ENCODE measurements around the gene PDX1.

The PDX1 gene

DNA sequence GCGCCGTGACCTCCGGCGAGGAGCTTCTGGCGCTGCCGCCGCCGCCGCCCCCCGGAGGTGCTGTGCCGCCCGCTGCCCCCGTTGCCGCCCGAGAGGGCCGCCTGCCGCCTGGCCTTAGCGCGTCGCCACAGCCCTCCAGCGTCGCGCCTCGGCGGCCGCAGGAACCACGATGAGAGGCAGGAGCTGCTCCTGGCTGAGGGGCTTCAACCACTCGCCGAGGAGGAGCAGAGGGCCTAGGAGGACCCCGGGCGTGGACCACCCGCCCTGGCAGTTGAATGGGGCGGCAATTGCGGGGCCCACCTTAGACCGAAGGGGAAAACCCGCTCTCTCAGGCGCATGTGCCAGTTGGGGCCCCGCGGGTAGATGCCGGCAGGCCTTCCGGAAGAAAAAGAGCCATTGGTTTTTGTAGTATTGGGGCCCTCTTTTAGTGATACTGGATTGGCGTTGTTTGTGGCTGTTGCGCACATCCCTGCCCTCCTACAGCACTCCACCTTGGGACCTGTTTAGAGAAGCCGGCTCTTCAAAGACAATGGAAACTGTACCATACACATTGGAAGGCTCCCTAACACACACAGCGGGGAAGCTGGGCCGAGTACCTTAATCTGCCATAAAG, 4.8 kb downstream of the PDX1 start:
- Histone ChIP-seq H4K8ac (ENCODE audit: low read depth, low read length) (no peak overlapping the region), H2BK120ac (ENCODE audit: insufficient read depth, low read length, poor library complexity) (no peak overlapping the region), H3K79me1 (ENCODE audit: low read length) (no peaks in the 10 kb centered on the region), H3K4me2 (ENCODE audit: low read length) (no peak overlapping the region), H2AFZ (ENCODE audit: insufficient read depth, low read length, poor library complexity) (no peak overlapping the region), H3K4me3 (ENCODE audit: low read depth, low read length) (no peak overlapping the region), H3K14ac (ENCODE audit: low read length) (no peak overlapping the region), H3K36me3 (ENCODE audit: control insufficient read depth in 1 of 2, insufficient read depth in 2 of 2, low read length in 2 of 2) (no peaks in the 10 kb centered on the region), H3K9ac (ENCODE audit: low read length) (no peak overlapping the region), H3K27ac (ENCODE audit: low read depth, low read length) (no peak overlapping the region), H3K18ac (ENCODE audit: low read length) (no peak overlapping the region), H2BK12ac (ENCODE audit: low read length) (no peak overlapping the region), H3K23ac (ENCODE audit: low read length) (no peak overlapping the region), H3K4me1 (ENCODE audit: control insufficient read depth in 1 of 2, insufficient read depth in 2 of 2, low read length in 2 of 2) (peaks cover 8 to 14% of the 10 kb centered on the region in 2 experiments), H3K79me2 (ENCODE audit: control insufficient read depth, insufficient read depth, low read length, poor library complexity) (no peaks in the 10 kb centered on the region), H4K91ac (ENCODE audit: low read depth, low read length) (no peak overlapping the region), H2BK5ac (ENCODE audit: low read depth, low read length, poor library complexity) (no peak overlapping the region), H4K12ac (ENCODE audit: low read depth, low read length) (no peak overlapping the region), H3K9me3 (ENCODE audit: insufficient read depth, low read depth, low read length) (peaks cover 16% of the 10 kb centered on the region), H3K4ac (ENCODE audit: low read depth, low read length) (no peak overlapping the region), H3K27me3 (ENCODE audit: insufficient read depth, low read length) (peaks cover 98% of the 10 kb centered on the region), H2AK5ac (ENCODE audit: low read length) (no peak overlapping the region)
- no peak for DNase-seq
- WGBS (ENCODE audit: extremely low coverage, insufficient coverage, insufficient read length) = no CpG with 5 or more reads among the region's 46 CpGs

DNA sequence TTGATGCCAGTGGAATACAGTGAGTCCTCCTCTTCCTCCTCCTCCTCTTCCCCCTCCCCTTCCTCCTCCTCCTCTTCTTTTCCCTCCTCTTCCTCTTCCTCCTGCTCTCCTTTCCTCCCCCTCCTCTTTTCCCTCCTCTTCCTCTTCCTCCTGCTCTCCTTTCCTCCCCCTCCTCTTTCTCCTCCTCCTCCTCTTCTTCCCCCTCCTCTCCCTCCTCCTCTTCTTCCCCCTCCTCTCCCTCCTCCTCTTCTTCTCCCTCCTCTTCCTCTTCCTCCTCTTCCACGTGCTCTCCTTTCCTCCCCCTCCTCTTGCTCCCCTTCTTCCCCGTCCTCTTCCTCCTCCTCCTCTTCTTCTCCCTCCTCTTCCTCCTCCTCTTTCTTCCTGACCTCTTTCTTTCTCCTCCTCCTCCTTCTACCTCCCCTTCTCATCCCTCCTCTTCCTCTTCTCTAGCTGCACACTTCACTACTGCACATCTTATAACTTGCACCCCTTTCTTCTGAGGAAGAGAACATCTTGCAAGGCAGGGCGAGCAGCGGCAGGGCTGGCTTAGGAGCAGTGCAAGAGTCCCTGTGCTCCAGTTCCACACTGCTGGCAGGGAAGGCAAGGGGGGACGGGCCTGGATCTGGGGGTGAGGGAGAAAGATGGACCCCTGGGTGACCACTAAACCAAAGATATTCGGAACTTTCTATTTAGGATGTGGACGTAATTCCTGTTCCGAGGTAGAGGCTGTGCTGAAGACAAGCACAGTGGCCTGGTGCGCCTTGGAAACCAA, 5.6 kb downstream of the PDX1 start:
- Histone ChIP-seq H3K14ac (ENCODE audit: low read length) (no peak overlapping the region), H2AK5ac (ENCODE audit: low read length) (no peak overlapping the region), H3K27ac (ENCODE audit: low read depth, low read length) (no peak overlapping the region), H2BK5ac (ENCODE audit: low read depth, low read length, poor library complexity) (no peak overlapping the region), H3K4me2 (ENCODE audit: low read length) (no peak overlapping the region), H3K9ac (ENCODE audit: low read length) (no peak overlapping the region), H2BK12ac (ENCODE audit: low read length) (no peak overlapping the region), H2BK120ac (ENCODE audit: insufficient read depth, low read length, poor library complexity) (no peak overlapping the region), H4K8ac (ENCODE audit: low read depth, low read length) (no peak overlapping the region), H4K91ac (ENCODE audit: low read depth, low read length) (no peak overlapping the region), H3K4me3 (ENCODE audit: low read depth, low read length) (peak overlapping the region; percentile 10), H3K23ac (ENCODE audit: low read length) (no peak overlapping the region), H3K18ac (ENCODE audit: low read length) (no peak overlapping the region), H3K36me3 (ENCODE audit: control insufficient read depth in 1 of 2, insufficient read depth in 2 of 2, low read length in 2 of 2) (no peaks in the 10 kb centered on the region), H2AFZ (ENCODE audit: insufficient read depth, low read length, poor library complexity) (no peak overlapping the region), H3K79me2 (ENCODE audit: control insufficient read depth, insufficient read depth, low read length, poor library complexity) (no peaks in the 10 kb centered on the region), H3K79me1 (ENCODE audit: low read length) (no peaks in the 10 kb centered on the region), H3K9me3 (ENCODE audit: insufficient read depth, low read depth, low read length) (peaks cover 16% of the 10 kb centered on the region), H3K27me3 (ENCODE audit: insufficient read depth, low read length) (peaks cover 97% of the 10 kb centered on the region), H3K4ac (ENCODE audit: low read depth, low read length) (no peak overlapping the region), H4K12ac (ENCODE audit: low read depth, low read length) (no peak overlapping the region), H3K4me1 (ENCODE audit: control insufficient read depth in 1 of 2, insufficient read depth in 2 of 2, low read length in 2 of 2) (peaks cover 3 to 10% of the 10 kb centered on the region in 2 experiments)
- WGBS (ENCODE audit: extremely low coverage, insufficient coverage, insufficient read length) = no CpG with 5 or more reads among the region's 9 CpGs
- DNase-seq = no peak

DNA sequence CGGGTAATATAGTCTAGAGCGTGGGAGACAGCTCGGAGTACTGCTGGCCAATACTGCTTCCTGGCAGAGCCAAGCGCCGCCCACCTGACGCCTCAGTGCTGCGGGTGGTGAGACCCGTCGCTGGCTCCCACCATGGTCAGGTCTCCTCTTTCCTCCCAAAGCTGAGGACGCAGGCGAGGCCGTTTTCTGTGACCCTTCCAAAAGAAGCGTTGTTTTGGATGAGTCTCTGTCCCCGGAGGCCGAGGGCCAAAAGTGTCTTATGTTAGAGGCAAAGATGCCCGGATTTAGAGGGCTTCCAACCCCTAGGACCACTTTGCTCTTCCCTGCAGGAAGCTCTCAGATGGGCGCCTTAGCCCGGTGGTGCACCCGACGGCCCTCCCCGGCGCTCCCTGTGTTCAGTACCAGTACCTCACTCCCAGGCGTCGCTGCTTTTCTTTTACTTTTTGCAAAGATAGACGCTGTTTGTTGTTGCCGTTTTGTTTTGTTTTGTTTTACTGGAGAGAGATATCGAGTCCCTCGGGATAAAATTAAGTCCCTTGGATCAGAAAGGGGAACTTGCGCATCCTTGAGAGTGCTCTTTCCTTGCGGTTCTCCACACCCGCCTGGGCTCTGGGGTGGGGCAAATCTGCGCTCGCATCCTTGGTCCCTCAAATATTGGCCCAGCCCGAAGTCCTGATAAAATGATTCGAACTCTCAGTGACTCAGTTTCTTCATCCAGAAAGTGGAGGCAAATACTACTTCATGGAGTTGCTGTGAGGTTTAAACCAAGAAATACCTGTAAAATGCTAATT, 7.0 kb downstream of the PDX1 start:
- Histone ChIP-seq H3K27me3 (ENCODE audit: insufficient read depth, low read length) (peaks cover 91% of the 10 kb centered on the region), H2BK12ac (ENCODE audit: low read length) (no peak overlapping the region), H3K79me2 (ENCODE audit: control insufficient read depth, insufficient read depth, low read length, poor library complexity) (no peaks in the 10 kb centered on the region), H2BK5ac (ENCODE audit: low read depth, low read length, poor library complexity) (no peak overlapping the region), H2BK120ac (ENCODE audit: insufficient read depth, low read length, poor library complexity) (no peak overlapping the region), H3K14ac (ENCODE audit: low read length) (no peak overlapping the region), H3K4ac (ENCODE audit: low read depth, low read length) (no peak overlapping the region), H3K9ac (ENCODE audit: low read length) (no peak overlapping the region), H3K79me1 (ENCODE audit: low read length) (no peaks in the 10 kb centered on the region), H3K4me1 (ENCODE audit: control insufficient read depth in 1 of 2, insufficient read depth in 2 of 2, low read length in 2 of 2) (peaks cover 0 to 3% of the 10 kb centered on the region in 2 experiments), H2AFZ (ENCODE audit: insufficient read depth, low read length, poor library complexity) (no peak overlapping the region), H3K23ac (ENCODE audit: low read length) (no peak overlapping the region), H4K12ac (ENCODE audit: low read depth, low read length) (no peak overlapping the region), H3K9me3 (ENCODE audit: insufficient read depth, low read depth, low read length) (peaks cover 16% of the 10 kb centered on the region), H3K27ac (ENCODE audit: low read depth, low read length) (no peak overlapping the region), H3K4me3 (ENCODE audit: low read depth, low read length) (no peak overlapping the region), H3K4me2 (ENCODE audit: low read length) (no peak overlapping the region), H3K36me3 (ENCODE audit: control insufficient read depth in 1 of 2, insufficient read depth in 2 of 2, low read length in 2 of 2) (no peaks in the 10 kb centered on the region), H4K8ac (ENCODE audit: low read depth, low read length) (no peak overlapping the region), H4K91ac (ENCODE audit: low read depth, low read length) (no peak overlapping the region), H3K18ac (ENCODE audit: low read length) (no peak overlapping the region), H2AK5ac (ENCODE audit: low read length) (no peak overlapping the region)
- WGBS (ENCODE audit: extremely low coverage, insufficient coverage, insufficient read length) = no CpG with 5 or more reads among the region's 35 CpGs
- no peak for DNase-seq

- no peak overlapping the region for H3K4ac ChIP-seq (ENCODE audit: low read depth, low read length)
- no CpG with 5 or more reads among the region's 53 CpGs for WGBS (ENCODE audit: extremely low coverage, insufficient coverage, insufficient read length)
- H3K4me1 ChIP-seq (ENCODE audit: control insufficient read depth in 1 of 2, insufficient read depth in 2 of 2, low read length in 2 of 2) = peaks cover 0 to 3% of the 10 kb centered on the region in 2 experiments
Observed at GRCh38 chr13:27927444-27928352, 7.9 kb downstream of the PDX1 start.

More at GRCh38 chr13:27927444-27928352, 7.9 kb downstream of the PDX1 start:
- Histone ChIP-seq H3K9me3 (ENCODE audit: insufficient read depth, low read depth, low read length) (peaks cover 16% of the 10 kb centered on the region), H3K27ac (ENCODE audit: low read depth, low read length) (no peak overlapping the region), H3K79me1 (ENCODE audit: low read length) (no peaks in the 10 kb centered on the region), H3K4me3 (ENCODE audit: low read depth, low read length) (no peak overlapping the region), H2AFZ (ENCODE audit: insufficient read depth, low read length, poor library complexity) (no peak overlapping the region), H2AK5ac (ENCODE audit: low read length) (no peak overlapping the region), H3K79me2 (ENCODE audit: control insufficient read depth, insufficient read depth, low read length, poor library complexity) (no peaks in the 10 kb centered on the region), H2BK12ac (ENCODE audit: low read length) (no peak overlapping the region), H3K14ac (ENCODE audit: low read length) (no peak overlapping the region), H3K36me3 (ENCODE audit: control insufficient read depth in 1 of 2, insufficient read depth in 2 of 2, low read length in 2 of 2) (no peaks in the 10 kb centered on the region), H3K18ac (ENCODE audit: low read length) (no peak overlapping the region), H4K12ac (ENCODE audit: low read depth, low read length) (no peak overlapping the region), H2BK5ac (ENCODE audit: low read depth, low read length, poor library complexity) (no peak overlapping the region), H4K91ac (ENCODE audit: low read depth, low read length) (no peak overlapping the region), H3K23ac (ENCODE audit: low read length) (no peak overlapping the region), H4K8ac (ENCODE audit: low read depth, low read length) (no peak overlapping the region), H3K4me2 (ENCODE audit: low read length) (no peak overlapping the region), H3K27me3 (ENCODE audit: insufficient read depth, low read length) (peaks cover 82% of the 10 kb centered on the region), H3K9ac (ENCODE audit: low read length) (no peak overlapping the region), H2BK120ac (ENCODE audit: insufficient read depth, low read length, poor library complexity) (no peak overlapping the region)
- no peak for DNase-seq

Data from trophoblast cell (in vitro differentiated cells and primary cell).